ENCODE measurements around the gene RPUSD1. TPM values are rescaled to one million over a fixed set of nuclear protein-coding genes. Genes with fewer than 3 reads are reported as not detected.

RPUSD1 gene
- total and polyA plus RNA-seq, 2 donors (not counting 1 experiment from before 2014, with no cell fraction given) = 34.7 to 46.1 TPM

- Mint-ChIP-seq H3K27ac (no peak overlapping the region), H3K27me3 (peaks cover 4% of the 10 kb centered on the region), H3K4me3 (no peak overlapping the region), H3K4me1 (no peaks in the 10 kb centered on the region), H3K9me3 (ENCODE audit: insufficient read depth) (no peaks in the 10 kb centered on the region)
- Histone ChIP-seq H3K27me3 (replicated peaks in 1 of 4; ENCODE audit: control extremely low read depth in 1 of 4, control insufficient read depth in 3 of 4, insufficient read depth in 4 of 4, low read length in 3 of 4) (peaks cover 0 to 25% (median 5%) of the 10 kb centered on the region in 4 experiments), H3K4me1 (ENCODE audit: control insufficient read depth in 2 of 2, insufficient read depth in 2 of 2, low read length in 2 of 2) (peaks cover 0 to 4% of the 10 kb centered on the region in 2 donors), H3K9ac (ENCODE audit: low read length) (no peak overlapping the region), H4K20me1 (ENCODE audit: control insufficient read depth, insufficient read depth, low read length, poor library complexity, severe bottlenecking) (peaks cover 18% of the 10 kb centered on the region), H3K27ac (ENCODE audit: low read length in 2 of 2) (no peak overlapping the region), H3K9me3 (ENCODE audit: control extremely low read depth in 1 of 3, control insufficient read depth in 2 of 3, insufficient read depth in 1 of 3, low read length in 2 of 3) (no peaks in the 10 kb centered on the region), H2AFZ (ENCODE audit: insufficient read depth, low read depth, low read length, poor library complexity, severe bottlenecking) (no peak overlapping the region), H3K4me3 (ENCODE audit: control extremely low read depth in 1 of 5, extremely low read depth in 1 of 5, insufficient read depth in 1 of 5, low read depth in 2 of 5, low read length in 4 of 5) (no peak overlapping the region), H3K79me2 (ENCODE audit: control insufficient read depth, insufficient read depth, low read length) (no peaks in the 10 kb centered on the region), H3K4me2 (replicated peaks; ENCODE audit: low read depth, low read length, poor library complexity, severe bottlenecking) (no peak overlapping the region), H3K36me3 (replicated peaks in 1 of 2; ENCODE audit: control extremely low read depth in 1 of 2, control insufficient read depth in 1 of 2, extremely low read depth in 1 of 2, insufficient read depth in 2 of 2, low read length in 1 of 2) (peaks cover 0 to 6% of the 10 kb centered on the region in 2 experiments)
- ATAC-seq (ENCODE audit: low read depth) = no peak
- POLR2A ChIA-PET = no interaction called here
- 74% methylated on average over 19 of the region's 19 CpGs for WGBS (ENCODE audit: insufficient coverage)
- no peak for DNase-seq
- TF ChIP-seq EZH2 (IDR thresholded peaks at IDR 0.05; ENCODE audit: borderline replicate concordance, insufficient read depth, low read depth, low read length, poor library complexity, severe bottlenecking) (no peak), CTCF (IDR thresholded peaks at IDR 0.05) (no peak)
- intact Hi-C loops (cut with micrococcal nuclease) = no loop called here
- CTCF ChIA-PET = interaction anchor here (1.1 to 7.4 kb wide), 2 partner anchors 69 kb away, joined by 5 to 94 read pairs; partner anchors contain the start of gene METRN
These were observed 6.7 kb downstream of the RPUSD1 start for GRCh38 chr16:781346-782010.

DNA sequence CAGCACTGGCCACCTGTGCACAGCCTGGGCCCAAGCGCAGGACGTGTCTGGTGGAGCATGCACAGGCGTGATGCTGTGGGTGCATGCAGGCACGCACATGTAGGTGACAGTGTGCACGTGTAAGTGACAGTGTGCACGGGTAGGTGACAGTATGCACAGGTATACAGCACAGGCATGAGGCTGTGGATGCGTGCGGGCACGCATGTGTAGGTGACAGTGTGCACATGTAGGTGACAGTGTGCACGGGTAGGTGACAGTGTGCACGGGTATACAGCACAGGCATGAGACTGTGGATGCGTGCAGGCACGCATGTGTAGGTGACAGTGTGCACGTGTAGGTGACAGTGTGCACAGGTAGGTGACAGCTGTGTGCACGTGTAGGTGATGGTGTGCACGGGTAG, 7.9 kb downstream of the RPUSD1 start:
- DNase-seq (no peak), ATAC-seq (ENCODE audit: low read depth) (no peak)
- H3K4me1 Mint-ChIP-seq = no peaks in the 10 kb centered on the region
- Histone ChIP-seq H3K79me2 (ENCODE audit: control insufficient read depth, insufficient read depth, low read length) (no peaks in the 10 kb centered on the region), H3K27ac (ENCODE audit: low read length in 2 of 2) (no peak overlapping the region), H3K9ac (ENCODE audit: low read length) (no peak overlapping the region), H3K36me3 (replicated peaks in 1 of 2; ENCODE audit: control extremely low read depth in 1 of 2, control insufficient read depth in 1 of 2, extremely low read depth in 1 of 2, insufficient read depth in 2 of 2, low read length in 1 of 2) (no peaks in the 10 kb centered on the region), H3K27me3 (replicated peaks in 1 of 4; ENCODE audit: control extremely low read depth in 1 of 4, control insufficient read depth in 3 of 4, insufficient read depth in 4 of 4, low read length in 3 of 4) (peaks cover 0 to 28% (median 5%) of the 10 kb centered on the region in 4 experiments), H3K9me3 (ENCODE audit: control extremely low read depth in 1 of 3, control insufficient read depth in 2 of 3, insufficient read depth in 1 of 3, low read length in 2 of 3) (no peaks in the 10 kb centered on the region), H3K4me2 (replicated peaks; ENCODE audit: low read depth, low read length, poor library complexity, severe bottlenecking) (no peak overlapping the region), H3K4me3 (ENCODE audit: control extremely low read depth in 1 of 5, extremely low read depth in 1 of 5, insufficient read depth in 1 of 5, low read depth in 2 of 5, low read length in 4 of 5) (no peak overlapping the region), H4K20me1 (ENCODE audit: control insufficient read depth, insufficient read depth, low read length, poor library complexity, severe bottlenecking) (peaks cover 7% of the 10 kb centered on the region), H3K4me1 (ENCODE audit: control insufficient read depth in 2 of 2, insufficient read depth in 2 of 2, low read length in 2 of 2) (no peaks in the 10 kb centered on the region), H2AFZ (ENCODE audit: insufficient read depth, low read depth, low read length, poor library complexity, severe bottlenecking) (no peak overlapping the region)
- intact Hi-C loops (cut with micrococcal nuclease) = no loop called here
- H3K4me3 Mint-ChIP-seq = no peak overlapping the region
- H3K27me3 Mint-ChIP-seq = peaks cover 4% of the 10 kb centered on the region
- TF ChIP-seq CTCF (IDR thresholded peaks at IDR 0.05) (no peak), EZH2 (IDR thresholded peaks at IDR 0.05; ENCODE audit: borderline replicate concordance, insufficient read depth, low read depth, low read length, poor library complexity, severe bottlenecking) (no peak)
- ChIA-PET CTCF (interaction anchor here (1.1 kb wide), 1 partner anchor 68 kb away, joined by 5 read pairs; no protein-coding TSS in a partner anchor), POLR2A (no interaction called here)
- WGBS (ENCODE audit: insufficient coverage) = 94% methylated on average over 16 of the region's 16 CpGs
- no peak overlapping the region for H3K27ac Mint-ChIP-seq
- no peaks in the 10 kb centered on the region for H3K9me3 Mint-ChIP-seq (ENCODE audit: insufficient read depth)
